HUDEP-2 (cell line): ENCODE results near the gene CAST.

Source experiments
- DNase-seq, 76 experiments: peaks; one replicate each; lab custom pipeline; 2025; ENCODE audit not compliant: unreplicated experiment in 76 of 76; lab: John Stamatoyannopoulos, UW

The CAST gene

DNA sequence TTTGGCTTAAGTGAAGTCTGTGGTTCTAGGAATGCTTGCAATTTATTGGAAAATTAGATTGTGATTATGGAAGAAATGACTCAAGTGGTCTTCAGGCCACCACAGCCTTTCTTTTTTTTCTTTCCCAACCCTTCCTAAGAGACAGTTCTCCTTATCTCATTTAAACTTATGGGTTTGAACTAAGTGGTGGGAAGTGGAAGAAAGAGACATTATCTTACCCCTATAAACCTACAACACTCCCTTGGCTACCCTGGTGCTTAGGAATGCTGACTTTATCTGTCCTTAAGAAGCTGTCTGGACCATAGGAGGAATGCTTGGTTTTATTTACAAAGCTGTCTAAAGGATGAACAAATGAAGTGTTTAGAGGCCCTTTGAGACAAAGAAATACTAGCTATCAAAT lies 150.7 kb downstream of the CAST start:
- no peak for DNase-seq

- DNase-seq = no peak
These were observed 151.9 kb downstream of the CAST start for GRCh38 chr5:96814041-96814440.

DNA sequence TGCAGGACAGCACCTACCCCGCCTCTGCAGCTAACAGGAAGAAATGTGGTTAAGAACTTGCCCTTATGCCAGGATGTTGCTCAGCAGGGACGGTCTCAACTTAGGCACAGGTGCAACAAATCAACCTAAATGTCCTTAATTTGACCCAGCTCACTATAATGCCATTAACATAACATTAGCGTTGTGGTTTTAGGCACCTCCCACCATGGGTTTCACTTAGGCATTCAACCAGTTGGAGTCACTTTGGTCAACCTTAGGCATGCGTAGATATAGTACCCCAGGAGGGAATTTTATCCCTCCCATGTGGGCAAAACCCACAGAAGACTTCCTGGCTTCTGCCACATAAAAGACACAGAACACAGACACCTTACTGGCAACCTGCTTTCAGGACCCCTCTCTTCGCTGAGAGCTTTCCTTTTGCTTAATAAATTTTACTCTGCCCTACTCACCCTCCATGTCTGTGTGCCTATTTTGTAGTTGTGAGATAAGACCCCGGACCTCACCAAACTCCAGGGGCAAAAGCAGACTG lies 154.3 kb downstream of the CAST start:
- DNase-seq = peak in 1 of 76 experiments; percentile 13

DNA sequence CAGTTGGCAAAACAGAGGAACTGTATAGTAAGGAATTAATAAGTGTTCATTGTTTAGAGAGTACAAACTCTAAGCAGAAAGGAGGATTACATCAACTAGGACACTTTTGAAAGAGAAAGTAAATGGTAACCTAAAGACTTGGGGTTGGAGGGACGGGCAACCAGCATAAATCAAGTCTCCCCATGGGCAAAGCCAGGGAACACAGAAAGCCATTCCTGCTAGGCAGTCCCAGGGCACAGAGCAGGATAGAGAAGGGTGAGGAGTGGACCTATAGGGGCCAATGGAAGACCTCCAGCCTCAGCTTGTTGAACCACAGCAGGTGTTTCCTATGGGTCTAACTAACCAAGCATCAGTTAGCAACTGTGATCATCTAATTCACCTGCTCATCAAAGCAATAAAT lies 154.8 kb downstream of the CAST start:
- no peak for DNase-seq

- DNase-seq = no peak
These were observed 155.3 kb downstream of the CAST start for GRCh38 chr5:96817506-96817905.

GRCh38 chr5:96818125-96818788 lies 156.1 kb downstream of the CAST start:
- DNase-seq = no peak

GRCh38 chr5:96819806-96820205 lies 157.6 kb downstream of the CAST start:
- no peak for DNase-seq

GRCh38 chr5:96821260-96821916 lies 159.2 kb downstream of the CAST start:
- no peak for DNase-seq

DNA sequence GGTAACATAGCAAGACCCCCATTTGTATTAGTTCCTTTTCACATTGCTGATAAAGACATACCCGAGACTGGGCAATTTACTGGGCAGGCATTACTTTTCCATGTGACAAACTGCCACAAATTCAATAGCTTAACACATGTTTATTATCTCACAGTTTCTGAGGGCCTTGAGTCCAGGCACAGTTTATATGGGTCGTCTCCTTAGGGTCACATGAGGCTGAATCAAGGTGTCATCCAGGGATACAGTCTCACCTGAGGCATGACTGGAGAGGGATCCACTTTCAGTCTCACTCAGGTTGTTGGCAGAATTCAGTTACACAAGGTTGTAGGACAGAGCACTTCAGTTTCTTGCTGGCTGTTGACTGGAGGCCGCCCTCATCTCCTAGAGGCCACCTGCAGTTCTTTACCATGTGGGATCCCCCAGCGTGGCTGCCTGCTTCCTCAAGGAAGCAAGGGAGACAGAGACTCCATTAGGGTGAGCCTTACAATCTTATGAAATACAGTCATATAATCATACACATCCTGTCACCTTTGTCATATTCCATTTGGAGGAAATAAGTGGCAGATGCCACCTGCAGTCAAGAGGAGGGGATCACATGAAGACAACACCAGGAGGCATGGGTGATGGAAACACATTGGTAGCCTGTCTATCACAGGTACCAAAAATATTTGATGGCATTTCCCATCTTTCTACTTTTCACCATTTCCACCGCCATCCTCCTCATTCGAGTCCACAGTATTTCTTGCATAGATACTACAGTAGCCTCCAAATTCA lies 160.7 kb downstream of the CAST start:
- DNase-seq = no peak

- peak in 1 of 76 experiments; percentile 46 for DNase-seq
These were observed 161.8 kb downstream of the CAST start for GRCh38 chr5:96823900-96824380.
